LNCaP clone FGC (cell line): ENCODE measurements around the gene RUNDC3A.

Experiments used
- DNase-seq: peaks from one replicate; pipeline ENCODE4 v3.0.0-alpha.2; 2011; ENCODE audit warnings: low read depth
- H3K4me3 ChIP-seq: 2 replicates; pipeline ENCODE4 v1.5.1; 2011; ENCODE audit warnings: mild to moderate bottlenecking, low read depth, low read length, control low read depth
- TF ChIP-seq, protein P1 (sequence below): IDR thresholded peaks from 2 replicates; pipeline ENCODE4 v1.5.1; 2012; ENCODE audit warnings: mild to moderate bottlenecking; ENCODE audit not compliant: control insufficient read depth, insufficient read depth; ENCODE audit errors: extremely low read depth

RUNDC3A gene

DNA sequence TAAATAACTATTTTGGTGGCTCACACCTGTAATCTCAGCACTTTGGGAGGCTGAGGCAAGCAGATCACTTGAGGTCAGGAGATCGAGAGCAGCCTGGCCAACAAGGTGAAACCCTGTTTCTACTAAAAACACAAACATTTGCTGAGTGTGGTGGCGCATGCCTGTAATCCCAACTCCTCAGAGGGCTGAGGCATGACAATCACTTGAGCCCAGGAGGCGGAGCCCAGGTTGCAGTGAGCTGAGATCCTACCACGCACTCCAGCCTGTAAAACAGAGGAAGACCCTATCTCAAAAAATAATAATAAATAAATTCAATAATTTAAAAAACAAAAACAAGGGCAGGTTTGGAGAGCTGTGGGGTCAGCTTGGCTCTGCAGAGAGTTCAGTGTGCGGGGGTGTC, 34.8 kb upstream of the RUNDC3A start:
- TF ChIP-seq, protein P1, sequence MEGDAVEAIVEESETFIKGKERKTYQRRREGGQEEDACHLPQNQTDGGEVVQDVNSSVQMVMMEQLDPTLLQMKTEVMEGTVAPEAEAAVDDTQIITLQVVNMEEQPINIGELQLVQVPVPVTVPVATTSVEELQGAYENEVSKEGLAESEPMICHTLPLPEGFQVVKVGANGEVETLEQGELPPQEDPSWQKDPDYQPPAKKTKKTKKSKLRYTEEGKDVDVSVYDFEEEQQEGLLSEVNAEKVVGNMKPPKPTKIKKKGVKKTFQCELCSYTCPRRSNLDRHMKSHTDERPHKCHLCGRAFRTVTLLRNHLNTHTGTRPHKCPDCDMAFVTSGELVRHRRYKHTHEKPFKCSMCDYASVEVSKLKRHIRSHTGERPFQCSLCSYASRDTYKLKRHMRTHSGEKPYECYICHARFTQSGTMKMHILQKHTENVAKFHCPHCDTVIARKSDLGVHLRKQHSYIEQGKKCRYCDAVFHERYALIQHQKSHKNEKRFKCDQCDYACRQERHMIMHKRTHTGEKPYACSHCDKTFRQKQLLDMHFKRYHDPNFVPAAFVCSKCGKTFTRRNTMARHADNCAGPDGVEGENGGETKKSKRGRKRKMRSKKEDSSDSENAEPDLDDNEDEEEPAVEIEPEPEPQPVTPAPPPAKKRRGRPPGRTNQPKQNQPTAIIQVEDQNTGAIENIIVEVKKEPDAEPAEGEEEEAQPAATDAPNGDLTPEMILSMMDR: no peak
- no peak for DNase-seq
- H3K4me3 ChIP-seq: no peak overlapping the region

DNA sequence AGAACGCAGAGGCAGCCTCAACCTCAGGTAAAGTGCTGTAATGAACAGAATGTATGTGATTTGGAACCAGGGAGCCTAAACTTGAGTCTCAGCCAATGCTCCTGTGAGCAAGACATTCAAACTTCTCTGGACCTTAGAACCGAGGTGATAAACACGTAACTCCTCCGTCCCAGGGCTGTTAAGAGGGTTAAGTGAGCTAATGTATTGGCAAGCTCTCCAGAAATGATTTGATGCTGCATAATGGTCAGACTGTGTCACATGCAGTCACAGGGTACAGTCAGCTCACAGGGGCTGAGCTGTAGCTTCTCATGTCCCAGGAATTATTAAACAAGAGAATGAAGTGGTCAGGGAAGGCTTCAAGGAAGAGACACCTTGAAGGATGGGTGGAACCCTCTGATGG, 30.4 kb upstream of the RUNDC3A start:
- no peak overlapping the region for H3K4me3 ChIP-seq
- TF ChIP-seq, protein P1: no peak
- no peak for DNase-seq

DNA sequence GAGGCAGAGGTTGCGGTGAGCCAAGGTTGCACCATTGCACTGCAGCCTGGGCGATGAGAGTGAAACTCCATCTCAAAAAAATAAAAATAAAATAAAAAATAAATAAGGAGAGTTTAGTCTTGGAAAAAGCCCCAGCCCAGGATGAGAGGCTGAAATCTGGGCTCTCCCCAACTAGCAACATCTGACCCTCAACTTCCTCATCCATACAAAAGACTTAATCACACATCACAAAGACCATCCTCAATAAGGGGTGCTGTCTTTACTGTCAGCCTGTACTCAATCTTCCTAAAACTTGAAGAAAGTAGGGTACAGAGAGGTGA, 29.1 kb upstream of the RUNDC3A start:
- DNase-seq: no peak

DNA sequence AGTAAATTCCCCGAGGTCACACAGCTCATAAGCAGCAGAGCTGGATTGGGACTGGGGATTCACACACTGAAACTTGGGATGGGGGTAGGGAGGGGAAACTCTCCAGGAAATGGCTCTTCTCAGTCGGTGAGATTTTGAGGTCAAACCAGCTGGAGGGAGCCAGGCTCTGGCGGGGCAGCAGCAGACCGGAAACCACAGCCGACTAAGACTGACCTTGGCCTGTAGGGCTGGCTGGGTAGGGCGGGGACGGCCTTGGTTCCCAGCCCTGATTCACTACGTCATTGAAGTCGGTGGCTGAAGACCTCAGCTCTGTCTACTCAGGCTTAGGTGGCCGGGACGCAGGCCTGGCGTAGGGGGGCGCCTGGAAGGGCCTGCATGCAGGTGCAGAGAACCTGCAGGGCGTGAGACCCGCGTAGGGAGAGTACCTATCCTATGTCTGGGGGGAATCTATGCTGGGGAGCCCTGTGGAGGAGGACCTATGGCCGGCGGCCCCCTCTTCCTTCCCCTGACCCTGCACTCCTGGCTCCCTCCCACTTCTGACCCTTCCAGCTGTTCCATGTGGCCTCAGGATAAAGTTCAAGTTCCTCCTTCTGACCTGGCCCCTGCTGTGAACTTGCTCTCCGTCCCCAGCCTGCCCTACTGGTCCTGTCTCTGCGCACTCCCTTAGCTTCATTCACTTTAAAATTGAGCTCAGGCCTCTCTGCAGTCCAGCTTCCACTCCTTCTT, 28.6 kb upstream of the RUNDC3A start:
- no peak for DNase-seq
- no peak overlapping the region for H3K4me3 ChIP-seq
- TF ChIP-seq, protein P1: no peak

More for the DNA sequence above, 29.1 kb upstream of the RUNDC3A start:
- H3K4me3 ChIP-seq: no peak overlapping the region
- TF ChIP-seq, protein P1: no peak

DNA sequence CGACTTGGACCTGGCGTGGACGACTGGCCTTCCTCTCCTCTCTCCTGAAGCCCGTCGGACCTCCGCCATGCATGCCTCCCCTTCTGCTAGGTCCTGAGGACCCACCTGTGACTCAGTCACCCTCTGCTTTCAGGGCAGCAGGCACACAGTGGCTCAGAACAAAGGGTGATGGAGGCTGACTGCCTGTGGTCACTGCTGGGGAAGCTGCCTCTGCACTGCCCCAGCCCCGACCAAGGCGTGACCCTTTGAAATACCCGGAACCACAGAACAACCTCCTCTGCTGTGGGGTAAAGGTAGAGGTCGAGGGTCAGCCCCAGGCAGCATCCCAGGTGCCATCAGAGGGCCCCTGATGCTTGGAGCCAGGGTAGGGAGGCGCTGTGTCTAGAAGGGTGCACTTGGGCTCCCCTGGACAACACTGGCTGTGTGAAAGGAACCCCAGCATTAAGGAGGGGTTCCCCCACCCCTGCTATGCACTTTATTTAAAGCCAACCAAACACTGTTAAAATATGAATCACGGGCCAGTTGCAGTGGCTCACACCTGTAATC, 27.9 kb upstream of the RUNDC3A start:
- DNase-seq: no peak
- H3K4me3 ChIP-seq: no peak overlapping the region
- TF ChIP-seq, protein P1: no peak

DNA sequence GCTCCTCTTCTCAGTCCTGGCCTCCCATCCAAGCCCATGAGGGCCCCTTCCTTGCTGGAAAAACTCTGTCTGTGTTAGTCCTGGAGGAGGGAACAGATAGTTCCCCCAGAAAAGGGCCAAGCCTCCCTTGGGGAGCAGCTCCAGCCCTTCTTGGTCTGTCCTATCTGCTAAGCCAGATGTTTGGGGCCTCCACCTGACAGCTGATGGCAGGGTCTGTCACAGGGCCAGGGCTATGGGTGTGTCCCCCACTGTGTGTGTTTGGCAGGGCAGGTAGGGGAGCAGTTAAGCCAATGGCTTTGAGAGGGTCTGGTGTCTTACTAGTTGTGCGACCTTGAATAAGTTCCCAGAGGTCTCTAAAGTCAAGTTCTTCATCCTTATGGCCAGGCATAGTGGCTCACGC, 26.8 kb upstream of the RUNDC3A start:
- TF ChIP-seq, protein P1: no peak
- no peak for DNase-seq
- H3K4me3 ChIP-seq: no peak overlapping the region

DNA sequence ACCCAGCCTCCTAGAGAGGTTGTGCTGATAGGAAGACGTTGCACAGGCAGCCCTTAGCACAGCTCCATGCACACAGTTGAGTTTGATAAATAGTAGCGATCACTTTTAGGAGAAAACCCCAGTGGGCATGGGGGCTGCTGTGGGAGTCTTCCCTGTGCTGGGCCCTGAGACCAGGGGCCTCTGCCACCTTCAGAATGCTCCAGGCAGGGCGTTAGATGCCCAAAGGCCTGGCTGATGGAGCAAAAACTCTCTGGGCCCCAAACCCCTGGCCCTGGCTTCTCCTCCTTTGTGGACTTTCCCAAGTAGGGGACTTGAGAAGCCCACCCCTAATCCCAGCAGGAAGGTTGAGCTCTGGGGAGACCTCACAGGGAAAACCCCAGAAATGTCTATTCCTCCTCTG, 26.1 kb upstream of the RUNDC3A start:
- DNase-seq: no peak
- no peak overlapping the region for H3K4me3 ChIP-seq
- TF ChIP-seq, protein P1: no peak
